ENCODE results near the gene NTN1.

DNA sequence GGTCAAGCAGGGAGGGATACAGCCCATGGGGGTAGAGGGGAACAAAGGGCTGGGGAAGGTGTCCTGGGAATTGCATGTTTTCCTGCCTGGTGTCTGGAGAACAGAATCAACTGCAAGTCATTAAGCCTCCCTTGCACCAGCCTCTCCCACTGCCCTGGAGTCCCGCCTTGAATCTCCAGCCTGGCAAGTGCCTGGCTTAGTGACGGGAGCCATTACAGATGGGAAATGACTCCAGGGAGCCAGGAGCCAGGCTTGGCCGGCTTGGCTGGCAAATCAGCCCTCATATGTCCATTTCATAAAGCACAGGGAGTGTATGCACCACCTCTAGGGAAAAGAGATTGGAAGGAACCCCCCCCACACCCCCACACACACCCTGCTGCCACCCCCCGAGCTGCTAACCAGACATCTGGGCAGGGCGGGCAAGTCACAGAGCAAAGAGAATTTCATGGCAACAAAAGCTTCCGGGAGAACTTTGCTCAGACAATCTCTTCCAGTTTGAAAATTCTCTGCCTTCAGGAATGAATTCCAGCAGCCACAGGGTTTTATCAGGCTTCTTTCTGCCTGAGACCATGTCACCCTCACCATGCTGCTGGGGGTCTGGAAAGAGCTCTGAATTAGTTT, 127.7 kb downstream of the NTN1 start:
- TF ChIP-seq CTCF (conservative IDR thresholded peaks at IDR 0.05) = no peak
- no peak for TF ChIP-seq EZH2 (IDR thresholded peaks at IDR 0.05; ENCODE audit: low read depth)

Data from PC-9 (cell line).